ENCODE results near the gene PSAP.

PSAP gene

DNA sequence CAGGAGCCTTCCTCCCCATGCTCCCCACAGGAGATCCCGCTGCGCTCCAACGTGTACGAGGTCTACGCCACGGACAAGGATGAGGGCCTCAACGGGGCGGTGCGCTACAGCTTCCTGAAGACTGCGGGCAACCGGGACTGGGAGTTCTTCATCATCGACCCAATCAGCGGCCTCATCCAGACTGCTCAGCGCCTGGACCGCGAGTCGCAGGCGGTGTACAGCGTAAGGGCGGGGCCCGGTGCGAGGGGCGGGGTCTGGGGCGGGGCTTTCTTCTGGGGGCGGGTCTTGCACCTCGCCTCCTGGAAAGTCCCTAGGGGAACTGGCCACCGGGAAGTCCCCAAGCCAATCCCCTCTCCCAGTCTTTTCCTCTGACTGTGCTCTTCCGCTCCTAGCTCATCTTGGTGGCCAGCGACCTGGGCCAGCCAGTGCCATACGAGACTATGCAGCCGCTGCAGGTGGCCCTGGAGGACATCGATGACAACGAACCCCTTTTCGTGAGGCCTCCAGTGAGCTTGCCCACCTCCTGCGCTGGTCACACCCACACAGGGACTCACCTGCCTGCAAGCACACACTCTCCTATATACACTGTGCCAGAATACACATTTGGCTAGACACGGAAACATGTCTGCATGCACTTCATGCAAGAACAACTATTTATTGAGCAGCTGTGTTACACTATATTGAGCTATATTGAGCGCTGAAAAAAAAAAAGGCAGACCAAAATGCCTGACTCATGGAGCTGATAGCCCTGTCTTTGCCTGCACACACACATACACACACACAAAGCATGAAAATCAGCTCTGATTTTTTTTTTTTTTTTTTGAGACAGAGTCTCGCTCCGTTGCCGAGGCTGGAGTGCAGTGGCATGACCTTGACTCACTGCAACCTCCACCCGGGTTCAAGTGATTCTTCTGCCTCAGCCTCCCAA, 45.0 kb downstream of the PSAP start:
- DNase-seq, result no peak

DNA sequence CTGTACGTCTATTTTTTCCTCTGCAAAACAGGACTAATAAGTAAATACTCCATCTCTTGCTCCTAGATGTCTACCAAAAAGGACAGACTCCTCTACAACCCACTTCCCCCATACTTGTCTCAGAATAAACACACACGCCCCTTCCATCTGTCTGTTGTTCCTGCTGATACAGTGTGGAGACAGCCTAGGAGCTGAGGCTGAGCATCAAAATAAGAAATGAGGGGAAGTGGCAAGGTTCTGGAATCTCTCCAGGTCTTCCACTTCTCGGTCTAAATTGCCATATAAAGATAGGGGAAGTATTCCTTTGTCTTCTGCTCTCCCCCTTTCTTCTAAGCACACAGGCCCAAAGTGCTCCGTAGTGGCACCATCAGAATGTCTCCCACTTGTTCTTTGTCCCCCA, 47.0 kb downstream of the PSAP start:
- DNase-seq, result no peak

DNA sequence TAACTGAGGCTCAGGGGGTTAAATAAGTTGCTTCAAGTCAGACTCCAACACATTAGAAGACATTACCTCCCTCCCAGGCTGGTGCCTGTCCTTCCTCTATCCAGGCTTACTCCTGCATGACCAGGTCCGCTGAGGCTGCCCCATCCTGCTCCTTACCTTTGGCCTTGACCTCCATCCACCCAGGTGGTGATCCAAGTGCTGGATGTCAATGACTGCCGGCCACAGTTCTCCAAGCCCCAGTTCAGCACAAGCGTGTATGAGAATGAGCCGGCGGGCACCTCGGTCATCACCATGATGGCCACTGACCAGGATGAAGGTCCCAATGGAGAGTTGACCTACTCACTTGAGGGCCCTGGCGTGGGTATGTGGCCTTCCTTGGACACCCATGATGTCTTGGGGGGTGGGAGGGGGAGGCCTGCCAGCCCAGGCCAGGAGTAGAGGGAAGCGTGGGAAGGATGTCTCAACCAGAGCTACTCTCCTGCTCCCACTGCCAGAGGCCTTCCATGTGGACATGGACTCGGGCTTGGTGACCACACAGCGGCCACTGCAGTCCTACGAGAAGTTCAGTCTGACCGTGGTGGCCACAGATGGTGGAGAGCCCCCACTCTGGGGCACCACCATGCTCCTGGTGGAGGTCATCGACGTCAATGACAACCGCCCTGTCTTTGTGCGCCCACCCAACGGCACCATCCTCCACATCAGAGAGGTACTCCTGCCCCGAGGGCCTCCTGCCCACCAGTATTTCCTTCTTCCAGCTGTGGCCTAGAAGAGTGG, 48.1 kb downstream of the PSAP start:
- DNase-seq, result no peak

GRCh38 chr10:71802235-71802634, 48.8 kb downstream of the PSAP start:
- DNase-seq, result no peak

GRCh38 chr10:71801361-71801760, 49.7 kb downstream of the PSAP start:
- no peak for DNase-seq

DNA sequence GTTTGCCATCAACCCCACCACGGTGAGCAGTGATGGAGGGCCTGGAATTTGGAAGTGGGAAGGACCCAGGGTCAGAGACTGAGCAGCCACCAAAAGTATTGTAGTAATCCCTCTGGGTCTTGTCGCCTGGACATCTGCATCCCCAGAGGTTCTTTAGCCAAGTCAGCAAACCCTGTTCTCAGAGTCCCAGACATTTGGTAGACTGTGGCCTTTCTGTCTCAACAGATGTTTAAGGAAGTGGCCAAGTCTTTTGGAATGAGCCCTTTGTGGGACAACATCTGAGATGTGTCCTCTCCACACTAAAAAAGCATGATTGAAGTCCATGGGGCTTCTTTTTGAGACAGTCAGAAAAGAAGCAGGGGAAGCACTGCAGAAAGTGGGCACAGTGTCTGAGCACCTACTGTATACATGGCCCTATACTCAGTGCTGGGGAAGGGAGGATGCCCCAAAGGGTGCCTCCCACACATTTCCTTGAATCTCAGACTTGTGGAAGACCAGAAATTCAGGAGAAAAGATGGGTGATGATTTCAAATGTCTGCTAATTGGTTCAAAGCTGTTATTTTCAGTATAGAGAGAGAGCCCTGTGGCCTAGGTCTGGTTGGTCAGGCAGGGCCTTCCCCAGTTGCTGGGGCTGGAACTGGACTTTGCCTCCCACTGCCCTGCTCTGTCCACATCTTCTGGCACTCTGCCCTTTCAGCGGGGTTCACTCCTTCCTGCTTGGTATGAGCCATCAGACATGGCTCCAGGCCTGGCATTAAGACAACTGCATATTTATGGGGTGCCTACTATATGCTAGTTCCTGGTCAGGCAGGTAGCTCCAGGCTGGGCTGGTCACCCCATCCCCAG, 51.2 kb downstream of the PSAP start:
- no peak for DNase-seq

DNA sequence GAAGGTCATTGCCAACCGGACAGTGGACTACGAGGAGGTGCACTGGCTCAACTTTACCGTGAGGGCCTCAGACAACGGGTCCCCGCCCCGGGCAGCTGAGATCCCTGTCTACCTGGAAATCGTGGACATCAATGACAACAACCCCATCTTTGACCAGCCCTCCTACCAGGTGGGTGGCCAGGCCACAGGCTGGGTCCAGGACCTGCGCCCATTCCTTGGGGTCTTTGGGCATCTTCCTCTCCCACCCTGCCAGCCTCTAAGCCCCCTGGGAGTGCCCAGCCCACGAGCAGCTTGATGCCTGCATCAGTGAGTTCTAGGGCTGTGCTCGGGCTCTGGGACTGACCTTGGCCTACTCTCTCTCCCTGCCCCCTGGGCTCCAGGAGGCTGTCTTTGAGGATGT, 51.9 kb downstream of the PSAP start:
- DNase-seq, result no peak

DNA sequence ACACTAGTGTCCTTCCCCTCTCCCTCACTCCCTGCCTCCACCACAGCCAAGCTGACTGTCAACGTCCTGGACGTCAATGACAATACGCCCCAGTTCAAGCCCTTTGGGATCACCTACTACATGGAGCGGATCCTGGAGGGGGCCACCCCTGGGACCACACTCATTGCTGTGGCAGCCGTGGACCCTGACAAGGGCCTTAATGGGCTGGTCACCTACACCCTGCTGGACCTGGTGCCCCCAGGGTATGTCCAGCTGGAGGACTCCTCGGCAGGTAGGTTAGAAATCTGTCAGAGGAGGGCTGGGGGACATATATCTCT, 52.8 kb downstream of the PSAP start:
- no peak for DNase-seq

GRCh38 chr10:71797533-71798307, 53.3 kb downstream of the PSAP start:
- DNase-seq, result no peak

- DNase-seq, result no peak
These were observed 54.2 kb downstream of the PSAP start for GRCh38 chr10:71796749-71797405.

DNA sequence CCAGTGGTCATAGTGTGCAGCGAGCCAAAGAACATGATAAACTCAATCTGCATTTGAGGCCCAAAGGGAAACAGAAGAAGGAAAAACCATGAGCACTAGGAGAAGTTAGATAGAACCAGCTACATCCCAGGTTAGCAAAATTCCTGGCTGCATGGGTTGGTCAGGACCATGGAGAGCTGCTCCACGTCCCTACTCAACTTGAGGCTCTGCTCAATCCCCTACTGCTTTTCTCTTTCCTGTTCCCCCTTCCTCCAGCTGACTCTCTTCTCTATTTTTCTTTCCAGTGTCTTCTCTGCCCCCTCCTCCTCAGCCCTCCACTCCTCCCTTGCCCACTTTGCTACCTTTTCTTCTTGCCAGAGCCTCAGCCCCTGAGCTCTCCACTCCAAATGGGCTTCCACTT, 55.8 kb downstream of the PSAP start:
- no peak for DNase-seq

- DNase-seq, result no peak
These were observed 60.2 kb downstream of the PSAP start for GRCh38 chr10:71790749-71791440.

DNA sequence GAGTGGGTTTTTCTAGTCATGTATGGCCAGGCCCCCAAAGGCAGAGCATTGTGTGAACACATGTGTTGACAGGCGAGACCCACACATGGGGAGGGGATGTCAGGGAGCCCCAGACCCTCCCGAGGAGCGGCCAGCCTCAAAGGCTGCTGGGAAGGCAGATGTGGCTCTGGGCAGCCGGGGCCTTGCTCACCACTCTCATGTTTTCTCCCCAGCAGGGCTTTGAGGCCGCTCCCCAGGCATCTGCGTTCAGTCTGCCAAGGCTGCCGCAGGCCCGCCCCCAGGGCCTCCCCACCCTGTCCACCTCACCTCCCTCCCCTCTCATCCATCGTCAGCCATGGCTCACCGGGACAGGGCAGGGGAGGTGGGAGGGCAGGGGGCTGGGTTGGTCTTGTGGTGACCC, 61.2 kb downstream of the PSAP start:
- DNase-seq, result no peak

DNA sequence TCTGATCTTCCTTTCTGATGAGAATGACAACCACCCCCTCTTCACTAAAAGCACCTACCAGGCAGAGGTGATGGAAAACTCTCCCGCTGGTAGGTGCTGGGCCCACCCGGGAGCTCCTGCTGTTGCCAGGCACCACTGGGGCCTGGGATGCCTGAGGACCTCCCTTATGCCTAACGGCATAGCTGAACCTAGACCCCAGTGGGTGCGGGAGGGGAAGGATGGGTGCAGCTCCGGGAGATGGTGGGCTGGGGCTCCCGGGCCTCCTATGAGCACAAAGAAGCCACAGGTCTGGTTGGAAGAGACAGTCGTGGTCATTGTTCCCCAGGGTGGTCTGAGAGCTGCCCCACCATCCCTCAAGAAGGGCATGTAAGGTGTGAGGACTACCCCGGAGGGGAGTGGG, 62.1 kb downstream of the PSAP start:
- no peak for DNase-seq

- no peak for DNase-seq
These were observed 66.3 kb downstream of the PSAP start for GRCh38 chr10:71784679-71785272.

GRCh38 chr10:71783917-71784678, 67.0 kb downstream of the PSAP start:
- DNase-seq, result no peak

GRCh38 chr10:71782917-71783490, 68.0 kb downstream of the PSAP start:
- DNase-seq, result no peak

GRCh38 chr10:71782221-71782916, 68.7 kb downstream of the PSAP start:
- DNase-seq, result no peak

DNA sequence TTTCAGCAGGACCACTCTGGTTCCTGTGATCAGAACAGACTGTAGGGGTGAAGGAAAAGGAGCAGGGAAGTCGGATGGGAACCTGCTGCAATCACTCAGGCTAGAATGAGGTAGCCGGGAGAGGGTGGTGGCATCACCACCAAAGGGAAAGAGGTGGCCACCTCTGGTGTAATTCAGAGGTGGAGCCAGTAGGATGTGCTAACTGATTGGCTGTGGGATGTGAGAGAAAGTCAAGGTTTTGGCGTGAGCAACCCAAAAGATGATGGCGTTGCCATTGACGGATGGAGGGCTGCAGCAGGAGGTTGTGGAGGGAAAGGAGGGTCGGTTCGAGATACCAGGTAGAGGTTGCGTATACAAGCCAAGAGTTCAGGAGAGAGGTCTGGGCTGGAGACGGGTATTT, 70.3 kb downstream of the PSAP start:
- no peak for DNase-seq
